Epithelial cell of esophagus (primary cell): Measurements from ENCODE around the gene RASSF7.
A peak's percentile ranks its signal among the peaks of the same experiment; 100 is the strongest.

ENCODE experiments used
- DNase-seq: peaks from one replicate; pipeline ENCODE4 v3.0.0; 2010; ENCODE audit warnings: low read depth
- H3K4me3 ChIP-seq: 2 replicates; pipeline ENCODE4 v1.5.1; 2011; ENCODE audit warnings: mild to moderate bottlenecking, low read length, control low read depth
- CTCF ChIP-seq: IDR thresholded peaks from 2 replicates; pipeline ENCODE4 v1.5.1; 2011; ENCODE audit warnings: low read depth, mild to moderate bottlenecking, low read length, control low read depth, inconsistent platforms; ENCODE audit not compliant: insufficient read depth; ENCODE audit errors: missing control alignments

The RASSF7 gene

DNA sequence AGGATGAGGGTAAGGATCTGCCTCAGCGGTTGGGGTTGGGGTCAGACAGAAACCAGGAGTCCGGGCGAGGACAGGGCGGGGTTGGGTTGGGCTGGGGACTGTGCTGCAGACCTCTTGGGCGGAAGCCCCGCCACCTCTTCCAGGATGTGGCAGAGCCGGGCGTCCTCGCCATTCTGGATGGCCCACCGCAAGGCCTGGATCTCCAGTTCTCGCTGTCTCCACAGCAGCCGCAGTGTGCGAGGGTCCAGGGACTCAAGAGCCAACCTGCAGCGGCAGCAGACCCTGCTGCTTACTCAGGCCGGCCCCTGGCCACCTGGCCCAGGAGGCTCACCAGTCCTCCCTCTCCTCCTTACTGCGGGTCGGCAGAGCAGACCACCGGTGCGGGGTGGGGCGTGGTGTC, 2.3 kb upstream of the RASSF7 start:
- no peak overlapping the region for H3K4me3 ChIP-seq
- TF ChIP-seq CTCF, result no peak
- no peak for DNase-seq

GRCh38 chr11:559020-559620, 1.6 kb upstream of the RASSF7 start:
- no peak for DNase-seq
- TF ChIP-seq CTCF, result no peak
- H3K4me3 ChIP-seq, result no peak overlapping the region

DNA sequence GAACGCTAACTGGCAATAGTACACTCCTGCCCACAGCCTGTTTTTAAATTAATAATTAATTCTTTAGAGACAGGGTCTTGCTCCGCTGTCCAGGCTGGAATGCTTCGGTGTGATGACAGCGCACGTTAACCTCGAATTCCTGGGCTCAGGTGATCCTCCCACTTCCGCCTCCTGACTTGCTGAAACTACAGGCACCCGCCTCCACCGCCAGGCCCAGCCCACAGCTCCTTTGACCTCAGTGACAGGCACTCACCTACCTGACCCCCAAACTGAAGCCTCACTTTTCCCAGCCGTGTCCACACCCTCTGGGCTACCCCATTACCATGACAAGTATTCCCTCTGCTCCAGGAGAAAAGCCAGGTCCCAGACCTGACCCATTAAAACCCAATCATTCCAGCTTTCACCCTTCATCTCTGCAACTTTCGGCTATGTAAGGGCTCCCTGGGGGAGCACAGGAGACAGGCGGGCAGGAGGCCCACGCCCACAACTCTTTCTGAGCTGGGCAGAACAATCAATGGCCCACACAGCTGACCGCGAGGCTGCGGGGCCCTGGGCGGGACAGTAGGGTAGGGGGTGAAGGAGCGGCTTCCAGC, 962 bp upstream of the RASSF7 start:
- H3K4me3 ChIP-seq, result peak overlapping the region; percentile 54
- no peak for TF ChIP-seq CTCF
- no peak for DNase-seq

GRCh38 chr11:561148-562003, 606 bp downstream of the RASSF7 start:
- DNase-seq, result peak; percentile 66
- H3K4me3 ChIP-seq, result peak overlapping the region; percentile 54
- TF ChIP-seq CTCF, result no peak

GRCh38 chr11:562046-562645, 1.4 kb downstream of the RASSF7 start:
- peak overlapping the region; percentile 54 for H3K4me3 ChIP-seq
- DNase-seq, result no peak
- no peak for TF ChIP-seq CTCF

- no peak overlapping the region for H3K4me3 ChIP-seq
- DNase-seq, result no peak
- no peak for TF ChIP-seq CTCF
Measured at GRCh38 chr11:563066-563811, 2.5 kb downstream of the RASSF7 start.
